ENCODE results near the gene STMN1. TPM values are rescaled to one million over a fixed set of nuclear protein-coding genes. Genes with fewer than 3 reads are reported as not detected.

STMN1 gene
- polyA plus RNA-seq, 4 donors: 30.9 to 275 (median 142) TPM

DNA sequence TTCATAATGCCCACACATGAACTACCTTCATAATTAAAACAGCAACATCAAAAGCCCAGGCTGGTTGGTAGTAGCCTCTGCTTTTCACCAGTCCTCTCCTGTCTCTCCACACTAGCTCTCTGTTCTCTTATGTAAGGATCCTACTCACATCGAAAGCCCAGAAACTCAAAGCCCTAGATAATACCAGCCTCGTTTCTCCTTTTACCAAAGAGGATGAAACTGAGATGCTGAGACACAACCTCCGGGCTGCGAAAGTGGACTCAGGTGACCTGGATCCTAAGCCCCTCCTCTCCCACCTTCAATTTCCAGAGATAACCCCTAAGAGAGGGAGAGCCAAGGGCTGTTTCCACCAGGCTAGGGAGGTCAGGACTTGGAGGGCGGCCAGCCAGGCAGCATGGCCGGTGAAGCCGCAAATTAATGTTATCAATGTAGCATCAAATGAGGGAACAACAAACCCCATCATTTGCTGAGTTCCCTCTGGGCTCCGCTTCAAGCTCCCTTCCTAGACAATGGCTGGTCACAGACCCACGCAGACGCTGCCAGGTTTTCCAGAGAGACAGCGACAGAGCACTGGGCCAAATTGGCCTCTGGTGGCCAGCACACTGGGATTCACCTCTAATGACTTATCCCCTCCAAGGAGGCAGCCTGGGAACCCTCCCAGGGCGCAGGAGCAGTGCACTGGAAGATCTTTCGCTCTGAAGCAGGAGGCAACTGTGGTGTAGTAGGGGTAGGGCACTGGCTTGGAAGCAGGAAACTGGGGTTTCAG is 20.7 kb upstream of the STMN1 start:
- 75 to 82% (median 76%) methylated on average over 13 of the region's 13 CpGs for WGBS, 3 donors
- DNase-seq (no peak), FAIRE-seq (no peak)
- no peaks in the 10 kb centered on the region for H3K9me3 ChIP-seq (ENCODE audit: control insufficient read depth in 2 of 2, insufficient read depth in 1 of 2, low read depth in 1 of 2, low read length in 1 of 2)
- H3K27ac ChIP-seq (ENCODE audit: low read depth in 1 of 3, low read length in 2 of 3): peak overlapping the region in 1 of 3 donors; percentile 50
- H3K4me3 ChIP-seq (ENCODE audit: low read depth in 1 of 3, low read length in 3 of 3): no peak overlapping the region
- H3K27me3 ChIP-seq (ENCODE audit: control insufficient read depth in 3 of 3, insufficient read depth in 3 of 3, low read length in 3 of 3): no peaks in the 10 kb centered on the region
- H3K36me3 ChIP-seq (ENCODE audit: control insufficient read depth in 3 of 3, insufficient read depth in 2 of 3, low read depth in 1 of 3, low read length in 3 of 3): no peaks in the 10 kb centered on the region
- H3K4me1 ChIP-seq (ENCODE audit: control insufficient read depth in 3 of 3, insufficient read depth in 2 of 3, low read depth in 1 of 3, low read length in 2 of 3): peaks cover 0 to 14% (median 0%) of the 10 kb centered on the region in 3 donors

DNA sequence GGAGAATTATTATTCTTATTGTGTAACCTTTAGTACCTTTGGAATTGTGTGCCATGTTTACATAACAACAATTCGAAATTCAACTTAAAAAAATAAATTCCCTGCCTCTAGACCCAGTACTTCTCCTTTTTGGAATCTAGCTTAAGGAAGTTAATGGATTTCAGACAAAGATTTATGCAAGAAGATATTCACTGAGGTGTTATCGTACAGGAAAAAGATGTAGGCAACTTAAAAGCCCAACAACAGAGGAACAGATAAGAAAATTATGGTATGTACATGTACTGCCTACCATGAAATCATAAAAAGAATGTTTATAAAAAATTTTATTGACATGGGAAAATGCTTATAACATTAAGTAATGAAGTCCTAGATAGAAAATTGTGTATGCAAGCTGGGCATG is 18.2 kb upstream of the STMN1 start:
- DNase-seq (no peak), FAIRE-seq (no peak)
- H3K27ac ChIP-seq (ENCODE audit: low read depth in 1 of 3, low read length in 2 of 3): no peak overlapping the region
- WGBS, 3 donors: 18 to 47% (median 34%) methylated on average over 2 of the region's 2 CpGs
- H3K27me3 ChIP-seq (ENCODE audit: control insufficient read depth in 3 of 3, insufficient read depth in 3 of 3, low read length in 3 of 3): peaks cover 0 to 2% (median 0%) of the 10 kb centered on the region in 3 donors
- no peak overlapping the region for H3K4me3 ChIP-seq (ENCODE audit: low read depth in 1 of 3, low read length in 3 of 3)
- H3K36me3 ChIP-seq (ENCODE audit: control insufficient read depth in 3 of 3, insufficient read depth in 2 of 3, low read depth in 1 of 3, low read length in 3 of 3): no peaks in the 10 kb centered on the region
- H3K9me3 ChIP-seq (ENCODE audit: control insufficient read depth in 2 of 2, insufficient read depth in 1 of 2, low read depth in 1 of 2, low read length in 1 of 2): no peaks in the 10 kb centered on the region
- peaks cover 0 to 14% (median 0%) of the 10 kb centered on the region in 3 donors for H3K4me1 ChIP-seq (ENCODE audit: control insufficient read depth in 3 of 3, insufficient read depth in 2 of 3, low read depth in 1 of 3, low read length in 2 of 3)

DNA sequence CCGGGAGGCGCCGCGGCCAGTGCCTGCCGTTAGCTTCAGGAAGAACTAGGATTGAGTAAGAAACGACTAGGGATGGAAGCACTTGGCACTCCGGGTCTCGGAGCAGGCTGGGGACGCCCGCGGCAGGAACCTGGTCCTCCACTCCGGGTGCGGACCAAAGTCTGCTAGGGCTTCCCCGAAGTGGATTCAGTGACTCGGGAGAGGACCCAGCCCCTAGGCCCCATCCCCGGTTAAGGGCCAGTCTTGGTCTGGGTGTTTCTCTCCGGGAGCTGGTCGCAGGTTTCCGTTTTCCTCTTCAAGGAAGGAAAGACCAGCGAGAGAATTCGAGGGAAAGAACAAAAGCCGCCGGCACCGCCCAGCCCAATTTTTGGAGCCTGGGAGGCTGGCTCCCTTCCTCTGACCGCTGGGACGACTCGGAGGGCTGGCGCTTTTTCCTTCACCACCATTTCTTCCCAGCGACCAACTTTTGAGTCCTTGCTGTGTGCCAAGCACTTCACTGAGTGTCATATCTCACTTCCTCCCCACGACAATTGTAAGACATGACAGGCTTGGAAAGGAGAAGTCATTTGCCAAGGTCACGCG is 16.8 kb upstream of the STMN1 start:
- Histone ChIP-seq H3K36me3 (ENCODE audit: control insufficient read depth in 3 of 3, insufficient read depth in 2 of 3, low read depth in 1 of 3, low read length in 3 of 3) (no peaks in the 10 kb centered on the region), H3K27me3 (ENCODE audit: control insufficient read depth in 3 of 3, insufficient read depth in 3 of 3, low read length in 3 of 3) (peaks cover 0 to 2% (median 0%) of the 10 kb centered on the region in 3 donors), H3K27ac (ENCODE audit: low read depth in 1 of 3, low read length in 2 of 3) (peak overlapping the region in 2 of 3 donors; percentile 53 to 67), H3K4me1 (ENCODE audit: control insufficient read depth in 3 of 3, insufficient read depth in 2 of 3, low read depth in 1 of 3, low read length in 2 of 3) (peaks cover 0 to 18% (median under 1%) of the 10 kb centered on the region in 3 donors), H3K4me3 (ENCODE audit: low read depth in 1 of 3, low read length in 3 of 3) (peak overlapping the region; percentile 27 to 50 (median 48)), H3K9me3 (ENCODE audit: control insufficient read depth in 2 of 2, insufficient read depth in 1 of 2, low read depth in 1 of 2, low read length in 1 of 2) (no peaks in the 10 kb centered on the region)
- DNase-seq (peak; percentile 37 to 71), FAIRE-seq (no peak)
- WGBS, 3 donors: 0 to 2% (median 1%) methylated on average over 31 to 32 of the region's 32 CpGs

DNA sequence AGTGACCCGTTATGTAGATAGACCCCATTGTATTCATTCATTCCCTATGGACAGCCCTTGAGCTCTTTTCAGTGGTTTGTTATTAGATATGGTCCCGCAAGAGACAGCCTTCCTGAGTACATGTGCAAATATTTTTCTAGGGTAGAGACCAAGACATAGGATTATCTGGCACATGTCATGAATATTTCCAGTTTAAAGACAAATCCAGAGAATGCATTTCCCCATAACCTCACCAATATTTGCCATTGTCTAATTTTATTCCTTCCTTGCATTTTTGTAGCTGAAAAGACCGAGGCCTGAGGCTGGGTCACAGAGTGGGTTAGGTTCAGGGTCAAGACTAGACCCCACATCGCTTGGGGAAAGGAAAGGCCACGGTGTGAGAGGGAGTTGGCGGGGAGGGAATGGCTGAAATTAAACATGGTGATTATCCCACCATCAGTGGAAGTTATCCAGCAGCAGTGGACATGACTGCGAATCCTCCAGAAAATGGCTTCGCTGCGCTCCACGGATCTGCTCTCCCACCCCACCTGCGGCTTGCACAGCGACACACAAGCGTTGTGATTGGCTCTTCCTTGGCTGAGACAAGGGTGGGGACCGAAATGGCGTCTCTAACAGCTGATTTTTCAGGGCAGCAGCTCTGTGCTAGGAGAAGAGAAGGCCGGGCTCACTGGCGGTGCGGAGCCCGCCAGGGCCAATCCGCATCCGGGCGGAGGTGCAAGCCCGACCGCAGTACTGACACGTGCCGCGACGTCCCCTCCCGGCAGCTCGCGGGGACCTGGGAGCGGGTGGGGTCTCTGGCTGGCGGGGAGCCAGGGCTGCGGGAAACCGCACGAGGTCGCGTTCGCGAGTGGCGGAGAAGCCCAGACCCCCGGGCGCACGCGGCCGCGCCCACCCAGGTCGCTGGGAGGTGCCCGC is 16.1 kb upstream of the STMN1 start:
- Histone ChIP-seq H3K4me1 (ENCODE audit: control insufficient read depth in 3 of 3, insufficient read depth in 2 of 3, low read depth in 1 of 3, low read length in 2 of 3) (peaks cover 0 to 24% (median 3%) of the 10 kb centered on the region in 3 donors), H3K27me3 (ENCODE audit: control insufficient read depth in 3 of 3, insufficient read depth in 3 of 3, low read length in 3 of 3) (peaks cover 0 to 2% (median 0%) of the 10 kb centered on the region in 3 donors), H3K9me3 (ENCODE audit: control insufficient read depth in 2 of 2, insufficient read depth in 1 of 2, low read depth in 1 of 2, low read length in 1 of 2) (no peaks in the 10 kb centered on the region), H3K27ac (ENCODE audit: low read depth in 1 of 3, low read length in 2 of 3) (peak overlapping the region in 2 of 3 donors; percentile 53 to 67), H3K4me3 (ENCODE audit: low read depth in 1 of 3, low read length in 3 of 3) (peak overlapping the region; percentile 27 to 50 (median 48)), H3K36me3 (ENCODE audit: control insufficient read depth in 3 of 3, insufficient read depth in 2 of 3, low read depth in 1 of 3, low read length in 3 of 3) (no peaks in the 10 kb centered on the region)
- DNase-seq: peak; percentile 25 to 71
- FAIRE-seq: no peak
- 9 to 12% (median 12%) methylated on average over 36 to 49 of the region's 49 CpGs for WGBS, 3 donors

DNA sequence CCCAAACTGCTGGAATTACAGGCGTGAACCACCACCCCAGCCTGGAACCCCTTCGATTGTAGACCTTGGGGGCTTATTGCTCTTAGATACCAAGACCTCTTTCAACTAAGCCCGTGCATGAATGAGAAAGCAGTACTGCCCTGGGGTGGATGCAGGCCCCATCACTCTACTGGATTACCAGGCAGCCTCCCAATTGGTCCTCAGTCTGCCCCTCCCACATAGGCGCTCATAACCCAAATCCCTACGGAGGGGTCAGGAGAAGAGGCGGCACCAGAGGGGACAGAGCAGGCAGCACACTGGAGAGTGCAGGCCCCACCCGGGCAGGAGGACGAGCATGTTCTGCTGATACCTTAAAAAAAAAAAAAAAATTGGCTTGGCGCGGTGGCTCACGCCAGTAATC is 12.4 kb upstream of the STMN1 start:
- Histone ChIP-seq H3K4me3 (ENCODE audit: low read depth in 1 of 3, low read length in 3 of 3) (no peak overlapping the region), H3K36me3 (ENCODE audit: control insufficient read depth in 3 of 3, insufficient read depth in 2 of 3, low read depth in 1 of 3, low read length in 3 of 3) (no peaks in the 10 kb centered on the region), H3K27me3 (ENCODE audit: control insufficient read depth in 3 of 3, insufficient read depth in 3 of 3, low read length in 3 of 3) (peaks cover 0 to 2% (median 0%) of the 10 kb centered on the region in 3 donors), H3K27ac (ENCODE audit: low read depth in 1 of 3, low read length in 2 of 3) (no peak overlapping the region), H3K9me3 (ENCODE audit: control insufficient read depth in 2 of 2, insufficient read depth in 1 of 2, low read depth in 1 of 2, low read length in 1 of 2) (no peaks in the 10 kb centered on the region), H3K4me1 (ENCODE audit: control insufficient read depth in 3 of 3, insufficient read depth in 2 of 3, low read depth in 1 of 3, low read length in 2 of 3) (peaks cover 0 to 21% (median 3%) of the 10 kb centered on the region in 3 donors)
- FAIRE-seq (no peak), DNase-seq (no peak)
- 89 to 93% (median 92%) methylated on average over 11 of the region's 11 CpGs for WGBS, 3 donors

DNA sequence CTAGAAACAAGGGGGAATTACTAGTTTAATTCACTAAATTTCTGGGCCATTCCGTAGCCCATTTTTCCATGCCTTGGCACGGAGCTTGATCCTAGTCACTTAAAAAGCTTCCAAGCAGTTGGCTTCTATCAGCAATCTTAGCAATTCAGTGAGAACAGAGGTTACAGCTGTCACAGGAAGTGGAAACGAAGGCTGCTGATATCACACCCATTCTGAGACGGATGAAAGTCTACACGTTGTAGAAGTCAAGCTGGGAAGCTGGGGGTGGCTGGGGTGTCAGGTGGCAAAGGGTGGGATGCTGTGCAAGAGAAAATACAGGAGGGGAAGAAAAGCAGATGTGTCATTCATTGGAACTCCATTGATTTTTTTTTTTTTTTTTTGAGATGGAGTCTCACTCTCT is 11.8 kb upstream of the STMN1 start:
- FAIRE-seq (no peak), DNase-seq (peak; percentile 54 to 61)
- Histone ChIP-seq H3K9me3 (ENCODE audit: control insufficient read depth in 2 of 2, insufficient read depth in 1 of 2, low read depth in 1 of 2, low read length in 1 of 2) (no peaks in the 10 kb centered on the region), H3K36me3 (ENCODE audit: control insufficient read depth in 3 of 3, insufficient read depth in 2 of 3, low read depth in 1 of 3, low read length in 3 of 3) (no peaks in the 10 kb centered on the region), H3K27ac (ENCODE audit: low read depth in 1 of 3, low read length in 2 of 3) (peak overlapping the region in 1 of 3 donors; percentile 39), H3K4me1 (ENCODE audit: control insufficient read depth in 3 of 3, insufficient read depth in 2 of 3, low read depth in 1 of 3, low read length in 2 of 3) (peaks cover 0 to 15% (median 3%) of the 10 kb centered on the region in 3 donors), H3K27me3 (ENCODE audit: control insufficient read depth in 3 of 3, insufficient read depth in 3 of 3, low read length in 3 of 3) (peaks cover 0 to 2% (median 0%) of the 10 kb centered on the region in 3 donors), H3K4me3 (ENCODE audit: low read depth in 1 of 3, low read length in 3 of 3) (no peak overlapping the region)
- WGBS, 3 donors: 4 to 15% (median 12%) methylated on average over 5 of the region's 5 CpGs

DNA sequence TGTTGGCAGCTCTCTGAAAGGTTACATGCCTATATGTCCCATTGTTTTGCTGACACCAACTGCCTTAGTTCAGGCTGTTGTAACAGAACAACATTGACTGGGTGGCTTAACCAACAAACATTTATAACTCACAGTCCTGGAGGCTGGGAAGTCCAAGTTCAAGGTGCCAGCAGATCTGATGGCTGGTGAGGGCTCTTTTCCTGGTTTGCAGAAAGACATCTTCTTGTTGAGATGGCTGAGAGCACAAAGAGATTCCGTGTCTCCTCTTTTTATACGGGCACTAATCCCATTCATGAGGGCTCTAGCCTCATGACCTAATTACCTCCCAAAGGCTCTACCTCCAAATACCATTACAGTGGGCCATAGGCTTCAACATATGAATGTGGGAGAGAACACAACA is 10.2 kb upstream of the STMN1 start:
- Histone ChIP-seq H3K36me3 (ENCODE audit: control insufficient read depth in 3 of 3, insufficient read depth in 2 of 3, low read depth in 1 of 3, low read length in 3 of 3) (no peaks in the 10 kb centered on the region), H3K4me3 (ENCODE audit: low read depth in 1 of 3, low read length in 3 of 3) (no peak overlapping the region), H3K27ac (ENCODE audit: low read depth in 1 of 3, low read length in 2 of 3) (no peak overlapping the region), H3K9me3 (ENCODE audit: control insufficient read depth in 2 of 2, insufficient read depth in 1 of 2, low read depth in 1 of 2, low read length in 1 of 2) (no peaks in the 10 kb centered on the region), H3K27me3 (ENCODE audit: control insufficient read depth in 3 of 3, insufficient read depth in 3 of 3, low read length in 3 of 3) (peaks cover 0 to 2% (median 0%) of the 10 kb centered on the region in 3 donors), H3K4me1 (ENCODE audit: control insufficient read depth in 3 of 3, insufficient read depth in 2 of 3, low read depth in 1 of 3, low read length in 2 of 3) (peaks cover 0 to 10% (median 3%) of the 10 kb centered on the region in 3 donors)
- FAIRE-seq: no peak
- no peak for DNase-seq
- 92 to 100% (median 93%) methylated on average over 2 of the region's 2 CpGs for WGBS, 3 donors

Data from small intestine (tissue), 7 donors.